IPS-11a (cell line): ENCODE measurements around the gene APOB.

Source experiments
- H3K4me3 ChIP-seq: one replicate; pipeline ENCODE4 v1.5.1; 2013; ENCODE audit warnings: low read depth, low read length, control low read depth

The APOB gene

DNA sequence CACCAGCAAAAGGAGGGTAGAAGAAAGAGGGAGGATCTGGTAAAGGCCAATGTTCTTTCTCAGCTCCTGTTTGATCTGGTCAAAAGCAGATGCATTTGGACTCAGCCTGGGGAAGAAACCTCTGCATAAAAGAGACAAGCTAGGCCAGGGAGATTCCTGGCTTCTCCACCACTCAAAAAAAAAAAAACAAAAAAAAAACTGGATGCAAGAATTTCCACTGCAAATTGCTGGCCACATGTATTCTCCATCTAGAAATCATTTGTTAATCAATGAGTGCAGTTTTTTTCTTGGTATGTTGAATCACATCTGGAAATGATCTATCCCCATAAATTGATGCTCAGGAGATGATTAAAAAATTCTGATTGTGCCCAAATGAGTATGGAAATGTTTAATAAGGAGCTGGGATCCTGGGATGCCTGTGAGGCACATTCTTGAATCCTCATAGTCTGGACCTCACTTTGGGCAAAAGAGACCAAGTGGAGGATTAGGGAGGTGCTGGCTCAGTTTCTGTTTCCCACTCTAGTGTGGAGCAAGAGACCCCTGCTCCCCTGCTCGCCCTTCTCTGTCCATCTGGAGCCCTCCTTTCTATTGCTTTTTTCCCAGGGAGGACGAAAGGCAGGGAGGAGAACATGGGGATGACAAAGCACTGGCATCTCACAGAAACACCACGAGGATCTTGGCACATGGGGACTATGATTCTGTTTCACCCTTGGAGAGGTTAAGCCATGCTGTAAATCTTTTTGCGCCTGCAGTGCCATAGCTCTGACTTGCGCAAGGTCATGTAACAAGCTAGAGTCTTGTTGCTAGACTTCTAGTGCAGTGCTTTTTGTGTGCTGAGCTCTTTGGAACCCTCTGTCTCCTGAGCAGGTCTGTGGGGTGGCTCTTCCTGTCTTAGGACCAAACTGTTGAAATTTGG is 57.6 kb downstream of the APOB start:
- H3K4me3 ChIP-seq = no peak overlapping the region

DNA sequence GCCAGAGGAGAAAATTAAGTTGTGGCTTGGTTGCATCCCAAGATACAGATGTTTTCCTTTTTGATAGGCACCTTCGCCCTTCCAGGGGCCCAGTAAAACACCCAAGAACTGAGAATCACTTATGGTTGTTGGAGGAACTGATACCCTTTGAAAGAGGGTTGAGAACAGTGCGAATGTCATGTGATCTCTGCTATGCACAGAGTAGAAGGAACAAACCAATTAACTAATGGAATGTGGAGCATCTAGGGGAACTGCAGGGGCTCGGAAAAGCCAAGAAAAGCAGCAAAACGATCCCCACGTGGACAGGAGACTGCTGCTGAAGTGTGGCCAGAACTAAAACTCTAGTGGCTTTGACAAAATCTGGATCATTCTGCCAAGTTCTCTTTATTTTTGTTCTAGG is 58.8 kb downstream of the APOB start:
- no peak overlapping the region for H3K4me3 ChIP-seq

DNA sequence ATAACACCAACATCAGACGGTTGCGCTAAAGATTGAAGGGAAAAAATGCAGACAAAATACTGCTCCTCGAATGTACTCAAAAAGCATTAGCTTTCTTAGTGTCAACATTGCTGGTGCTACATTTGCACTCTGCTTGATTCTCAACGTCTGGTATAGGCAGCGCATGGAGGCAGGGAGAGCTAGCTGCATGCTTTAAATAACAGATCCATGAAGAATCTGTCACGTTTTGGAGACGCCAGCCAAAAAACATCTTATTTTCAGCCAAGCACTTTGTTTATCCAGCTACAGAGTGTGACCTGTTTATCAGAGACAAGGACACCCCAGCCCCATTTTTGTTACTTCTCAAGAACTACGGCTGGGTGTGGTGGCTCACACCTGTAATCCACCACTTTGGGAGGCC is 59.5 kb downstream of the APOB start:
- no peak overlapping the region for H3K4me3 ChIP-seq

DNA sequence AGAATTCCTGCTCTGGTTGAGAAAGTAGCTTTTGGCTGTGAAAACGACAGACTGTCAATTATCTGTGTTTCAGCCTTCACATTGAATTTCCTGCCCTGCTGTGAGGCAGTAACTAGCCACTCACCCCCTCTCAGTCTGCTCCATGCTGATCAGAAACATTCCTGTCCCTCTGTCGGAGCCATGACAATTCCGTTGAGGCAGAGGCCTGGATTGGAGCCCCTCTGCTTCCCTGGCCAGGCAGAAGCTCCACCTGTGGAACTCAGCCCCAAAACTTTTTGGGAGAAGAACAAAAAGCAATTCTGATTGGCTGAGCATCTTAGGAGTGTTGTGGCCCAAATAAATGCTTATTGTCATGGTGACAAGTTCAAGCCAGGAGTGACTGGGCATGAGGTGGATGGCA is 60.0 kb downstream of the APOB start:
- H3K4me3 ChIP-seq = no peak overlapping the region

DNA sequence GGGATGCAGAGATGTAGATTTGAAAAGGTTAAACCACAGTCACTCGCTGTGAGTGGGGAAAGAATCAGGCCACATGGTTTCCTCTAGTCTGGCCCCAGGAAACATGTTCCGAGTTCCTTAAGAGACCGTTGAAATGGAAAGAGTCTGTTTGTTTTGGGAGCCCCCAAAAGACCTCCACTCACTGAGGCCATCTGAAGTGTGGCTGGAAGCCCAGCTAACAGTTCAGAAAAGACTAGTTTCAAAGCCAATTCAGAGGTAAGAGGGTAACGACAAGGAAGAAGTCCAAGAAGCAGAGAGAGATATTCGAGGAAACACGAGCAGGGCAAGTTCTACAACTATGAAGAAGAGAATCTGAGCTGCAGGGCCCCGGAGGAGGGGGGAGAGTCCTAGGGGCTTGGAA is 61.0 kb downstream of the APOB start:
- H3K4me3 ChIP-seq = no peak overlapping the region

DNA sequence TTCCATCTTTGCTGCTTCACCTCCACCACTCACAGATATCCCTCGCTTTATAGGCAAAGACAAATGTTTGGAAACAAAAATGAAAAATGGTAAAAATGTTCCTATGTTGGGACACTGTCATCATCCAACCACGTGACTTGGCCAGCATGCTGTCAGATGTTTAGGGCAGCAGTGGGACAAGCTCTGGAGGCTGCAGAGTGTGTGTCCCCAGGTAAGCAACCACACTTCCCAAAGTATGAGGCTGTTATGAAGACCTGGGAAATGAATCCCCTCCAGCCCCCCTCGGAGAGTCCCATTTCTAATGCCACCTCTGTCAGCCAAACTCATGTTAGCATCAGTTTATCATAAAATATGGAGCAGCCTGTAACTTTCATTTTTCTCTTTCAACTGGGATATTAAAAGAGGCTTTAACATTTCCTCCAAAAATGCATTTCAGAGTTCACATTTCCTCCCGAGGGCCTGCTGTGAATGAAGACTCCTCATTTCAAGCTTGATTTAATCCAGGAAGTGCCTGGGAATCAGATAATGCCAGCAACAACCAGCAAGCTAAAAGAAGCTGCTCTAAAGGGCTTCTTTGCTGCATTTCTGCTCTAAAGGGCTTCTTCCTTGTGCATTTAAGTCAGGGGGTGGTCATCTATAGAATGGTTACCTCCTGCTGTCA is 66.2 kb downstream of the APOB start:
- H3K4me3 ChIP-seq = no peak overlapping the region

DNA sequence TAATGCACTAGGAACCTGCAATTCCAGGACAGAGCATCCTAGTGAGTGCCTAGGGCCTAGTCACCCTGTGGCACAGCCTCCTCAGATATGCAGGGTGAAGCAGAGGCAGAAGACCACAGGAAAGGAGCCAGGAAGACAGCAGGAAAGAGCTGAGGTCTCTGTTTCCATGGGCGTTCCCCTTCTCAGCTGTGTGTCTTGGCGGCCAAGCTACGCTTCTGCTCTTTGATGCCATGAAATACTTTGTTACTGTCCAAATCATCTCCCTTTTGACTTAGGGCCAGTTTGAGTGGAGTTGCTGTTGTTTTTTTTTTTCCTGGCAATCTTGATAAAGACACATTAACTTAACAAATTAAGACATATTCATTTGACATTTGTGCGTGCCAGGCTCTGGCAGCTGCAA is 67.3 kb downstream of the APOB start:
- H3K4me3 ChIP-seq = no peak overlapping the region

DNA sequence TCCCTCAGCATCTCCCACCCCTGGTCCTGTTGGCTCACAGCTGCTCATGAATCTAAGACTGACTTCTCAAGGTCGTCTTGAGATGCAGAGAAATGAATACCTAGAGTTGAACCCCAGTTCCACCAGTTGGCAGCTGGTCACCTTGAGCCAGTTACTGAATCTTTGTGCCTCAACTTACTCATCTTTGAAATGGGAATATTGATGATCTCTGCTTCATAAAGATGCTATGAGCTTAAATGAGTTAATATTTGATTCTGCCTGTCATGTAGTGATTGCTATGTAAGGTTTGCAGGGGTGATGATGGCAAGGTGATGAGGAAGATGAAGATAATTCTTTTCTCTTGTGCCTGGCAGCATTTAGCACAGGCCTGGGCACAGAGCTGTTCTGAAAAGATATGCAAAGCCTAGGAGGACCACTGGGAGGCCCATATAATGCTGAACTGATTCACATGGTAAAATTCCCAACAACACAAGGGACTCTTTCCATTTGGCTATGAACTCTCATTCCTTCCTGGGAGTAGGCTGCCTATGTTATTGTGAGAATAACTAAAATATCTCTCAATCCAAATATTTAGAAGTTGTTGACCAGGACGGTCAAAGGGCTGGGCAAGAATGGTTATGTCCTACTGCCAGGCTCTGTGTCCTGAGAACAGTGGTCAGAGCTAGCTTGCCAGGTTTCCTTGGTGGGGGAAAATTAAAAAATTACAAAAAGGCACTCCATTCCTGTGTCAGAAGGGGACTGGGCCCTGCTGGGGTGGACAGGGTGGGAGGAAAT is 70.9 kb downstream of the APOB start:
- no peak overlapping the region for H3K4me3 ChIP-seq

DNA sequence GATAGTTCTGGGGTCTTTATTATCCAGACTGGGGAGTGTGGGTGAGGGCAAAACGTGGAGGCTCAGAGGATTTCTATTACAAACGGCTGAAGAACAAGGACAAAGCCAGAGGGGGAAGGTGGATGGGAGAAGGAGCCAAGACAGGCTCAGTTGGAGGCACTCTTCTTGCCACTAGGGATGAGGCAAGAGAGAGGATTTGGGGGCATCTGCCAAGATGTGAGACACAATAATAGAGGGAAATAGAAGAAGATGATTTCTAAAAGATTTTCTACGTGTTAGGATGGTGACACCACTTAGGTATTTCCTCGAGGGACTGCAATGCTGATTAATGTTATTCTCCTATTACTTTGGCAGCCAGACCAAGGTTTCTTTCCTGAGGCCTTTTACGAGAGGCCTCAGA is 71.8 kb downstream of the APOB start:
- no peak overlapping the region for H3K4me3 ChIP-seq

DNA sequence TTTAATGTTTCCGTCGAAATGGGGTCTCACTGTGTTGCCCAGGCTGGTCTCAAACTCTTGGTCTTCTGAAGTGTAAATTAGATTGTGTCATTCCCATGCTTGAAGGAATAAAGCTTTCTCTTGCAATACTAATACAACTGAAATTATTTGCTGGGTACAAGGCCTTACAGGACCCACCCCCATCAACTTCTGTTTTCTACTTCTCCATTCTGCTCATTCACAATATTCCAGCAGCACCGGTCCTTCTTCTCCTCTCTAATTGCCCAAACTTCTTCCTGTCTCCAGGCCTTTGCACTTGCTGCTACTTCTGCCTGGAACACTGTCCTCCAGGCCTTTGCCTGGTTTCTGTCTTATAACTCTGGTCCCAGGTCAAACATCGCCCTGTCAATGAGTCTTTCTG is 73.8 kb downstream of the APOB start:
- no peak overlapping the region for H3K4me3 ChIP-seq

DNA sequence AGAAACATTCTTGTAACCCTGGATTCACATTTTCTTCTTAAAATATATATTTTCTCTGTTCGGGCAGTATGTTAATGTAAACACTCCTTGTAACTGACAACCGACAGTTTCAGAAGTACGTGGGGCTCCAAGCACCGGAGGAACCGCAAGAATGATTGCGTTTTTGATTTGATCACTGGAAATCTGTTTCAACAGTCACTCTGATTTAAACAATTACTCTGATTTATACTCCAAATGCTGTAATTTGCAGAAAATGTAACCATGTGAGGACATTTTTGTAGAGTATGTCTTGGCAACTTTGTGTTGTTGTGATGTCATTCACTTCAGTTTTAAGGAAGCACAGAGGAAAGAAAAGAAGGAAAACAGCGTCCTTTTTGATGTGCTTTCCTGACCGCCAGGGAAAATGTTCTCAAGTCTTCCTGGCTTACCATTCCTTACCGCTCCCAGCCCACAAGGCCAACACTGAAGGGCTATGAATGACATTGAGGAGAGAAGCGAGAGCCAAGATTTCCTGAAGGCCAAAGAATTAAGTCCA is 77.7 kb downstream of the APOB start:
- no peak overlapping the region for H3K4me3 ChIP-seq

DNA sequence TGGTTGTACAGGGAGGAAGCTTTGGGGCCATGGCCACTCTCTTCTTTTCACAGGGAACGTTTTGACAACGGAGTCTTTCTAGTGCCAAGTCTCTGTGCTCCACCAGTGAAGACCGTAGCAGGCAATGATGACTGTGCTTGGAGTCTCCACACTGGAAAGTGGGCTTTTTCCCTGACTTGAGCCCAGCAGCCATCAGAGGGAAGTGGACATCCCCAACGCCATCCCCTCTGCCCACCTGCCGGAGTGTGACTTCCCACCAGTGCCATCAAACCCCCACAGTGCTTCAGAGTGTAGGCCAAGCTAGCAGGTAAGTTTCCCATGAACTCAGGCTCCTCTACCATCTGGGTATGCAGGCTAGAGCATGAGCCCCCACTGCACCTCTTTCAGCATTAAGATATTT is 78.7 kb downstream of the APOB start:
- no peak overlapping the region for H3K4me3 ChIP-seq

DNA sequence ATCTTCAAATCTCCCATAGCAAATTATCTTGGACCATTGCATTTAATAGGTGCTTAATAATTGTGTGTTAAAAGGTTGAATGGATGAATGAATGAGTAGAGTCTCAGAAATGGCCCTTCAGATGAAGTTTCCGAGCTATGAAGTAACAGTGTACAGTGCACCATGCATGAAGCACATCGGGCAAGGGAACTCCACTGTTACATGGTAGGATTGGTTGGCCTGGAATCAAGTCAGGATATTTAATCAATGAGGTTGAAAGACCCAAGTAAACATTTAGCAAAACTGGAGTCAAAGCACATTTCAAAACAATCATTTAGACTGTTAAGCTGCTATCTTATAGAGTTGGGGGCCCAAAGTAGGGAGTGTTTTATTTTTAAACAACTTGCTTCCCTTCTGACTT is 80.0 kb downstream of the APOB start:
- H3K4me3 ChIP-seq = no peak overlapping the region

DNA sequence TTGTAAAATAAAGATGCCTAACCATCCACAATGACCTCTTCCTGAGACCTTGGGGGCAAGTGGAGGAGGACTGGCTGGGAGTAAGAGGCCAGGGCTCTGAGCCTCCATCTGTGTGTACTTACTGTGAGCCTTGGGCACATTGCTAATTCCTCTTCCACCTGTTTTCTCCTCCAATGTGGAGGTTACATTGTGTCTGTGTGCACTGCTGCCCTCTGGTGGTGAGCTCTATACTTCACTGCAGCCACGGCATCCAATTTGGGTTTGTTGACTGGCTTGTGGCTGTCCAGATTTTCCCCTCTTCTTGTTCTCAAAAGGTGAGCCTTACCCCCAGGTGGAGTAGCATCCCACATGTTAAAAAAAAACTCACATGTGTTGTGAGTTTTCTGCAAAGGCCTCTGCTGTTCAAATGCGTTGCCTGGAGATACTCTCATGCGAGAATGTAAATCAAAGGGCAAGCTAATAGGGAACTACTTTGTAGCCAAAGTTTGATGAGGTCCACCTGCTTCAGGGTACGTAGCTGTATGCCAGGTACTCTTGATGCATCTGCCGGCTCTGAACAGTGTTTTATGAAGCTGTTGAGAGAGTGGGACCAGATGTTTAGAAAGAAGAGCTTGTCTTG is 80.8 kb downstream of the APOB start:
- no peak overlapping the region for H3K4me3 ChIP-seq

DNA sequence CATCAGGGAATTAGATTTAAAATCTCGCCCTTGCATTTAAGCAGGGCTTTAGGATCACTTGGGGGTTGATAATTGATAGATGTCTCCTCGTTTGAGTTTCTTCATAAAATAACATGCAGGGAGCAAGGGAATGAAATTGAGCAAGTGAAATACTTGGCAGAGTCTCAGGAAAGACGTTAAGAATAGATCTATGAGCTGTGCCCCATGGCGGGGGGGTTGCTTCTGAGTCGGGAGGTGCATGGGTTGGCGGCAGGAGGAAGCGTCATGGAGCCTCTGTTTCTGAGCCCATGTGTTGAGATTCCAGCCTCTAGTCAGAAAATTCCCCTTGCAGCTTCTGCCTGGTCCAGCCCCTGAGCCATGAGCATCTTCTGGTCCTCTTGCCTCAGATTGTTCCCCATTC is 82.0 kb downstream of the APOB start:
- H3K4me3 ChIP-seq = no peak overlapping the region

DNA sequence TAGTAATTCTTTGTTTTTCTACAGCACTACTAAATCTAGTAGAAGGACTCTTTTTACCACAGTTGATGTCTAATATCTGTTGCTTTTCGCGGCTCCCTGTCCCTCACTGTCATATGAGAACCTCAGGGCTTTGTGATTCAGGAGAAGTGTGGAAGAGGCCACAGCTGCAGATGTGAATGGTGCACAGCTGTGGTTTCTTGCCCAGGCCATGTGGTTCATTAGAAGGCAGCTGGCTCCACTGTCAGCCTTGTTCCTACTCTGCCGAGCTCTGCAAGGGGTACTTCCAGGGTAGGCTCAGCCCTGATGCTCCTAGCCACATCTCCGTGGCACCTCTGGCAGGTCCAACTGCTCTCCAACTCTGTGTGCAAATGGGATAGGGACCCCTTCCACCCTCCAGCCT is 83.9 kb downstream of the APOB start:
- H3K4me3 ChIP-seq = no peak overlapping the region

DNA sequence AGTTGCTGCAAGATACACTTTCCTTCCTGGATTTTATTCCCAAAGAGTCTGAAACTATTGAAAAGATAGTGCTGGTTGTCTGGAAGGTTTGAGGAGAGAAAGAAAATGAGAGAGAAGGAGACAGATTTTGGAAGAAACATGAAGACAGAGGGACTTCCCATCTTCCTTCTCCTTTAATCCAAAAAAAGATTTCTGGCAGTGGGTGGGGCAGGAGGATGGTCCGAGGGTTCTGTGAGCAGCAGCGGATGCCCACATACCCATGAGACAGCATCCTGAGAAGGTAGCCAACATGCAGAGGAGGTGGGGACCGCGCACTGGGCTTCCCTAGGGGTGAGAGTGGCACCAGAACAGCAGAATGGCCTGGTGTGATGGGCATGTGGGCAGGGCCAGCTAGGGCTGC is 84.6 kb downstream of the APOB start:
- H3K4me3 ChIP-seq = no peak overlapping the region

DNA sequence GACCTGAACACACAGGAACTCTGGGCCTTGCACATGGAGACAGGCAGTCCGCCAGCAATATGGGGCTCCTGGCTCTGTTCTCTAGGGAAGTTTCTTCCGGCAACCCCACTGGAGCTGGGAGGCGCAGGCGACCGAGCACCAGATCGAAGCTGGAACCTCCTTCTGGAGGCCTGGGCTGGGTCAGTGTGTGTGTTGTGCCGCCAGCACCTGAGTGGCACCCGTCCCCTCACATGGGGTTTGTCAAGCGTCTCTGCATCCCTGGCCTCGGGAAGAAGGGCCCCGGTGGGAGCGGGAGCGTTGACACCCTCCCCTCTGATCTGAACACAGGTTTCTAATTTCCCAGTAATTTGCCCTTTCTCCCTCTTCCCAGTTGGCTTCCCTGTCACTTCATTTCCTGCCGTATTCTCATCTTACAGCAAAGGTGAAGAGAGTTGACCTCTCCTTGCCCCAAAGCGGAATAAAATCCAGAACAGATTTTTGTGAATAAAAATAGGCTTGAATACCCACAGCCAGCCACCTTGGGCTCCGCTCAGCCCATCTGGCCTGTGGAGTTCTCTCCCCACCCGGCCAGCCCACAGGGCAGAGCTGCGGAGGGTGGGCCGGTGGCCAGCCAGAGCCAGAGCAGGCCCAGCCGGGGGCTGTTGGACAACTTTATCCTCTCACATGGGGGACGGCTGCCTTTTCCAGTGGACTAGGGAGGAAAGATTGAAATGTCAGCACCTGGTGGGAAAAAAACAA is 85.9 kb downstream of the APOB start:
- H3K4me3 ChIP-seq = no peak overlapping the region

DNA sequence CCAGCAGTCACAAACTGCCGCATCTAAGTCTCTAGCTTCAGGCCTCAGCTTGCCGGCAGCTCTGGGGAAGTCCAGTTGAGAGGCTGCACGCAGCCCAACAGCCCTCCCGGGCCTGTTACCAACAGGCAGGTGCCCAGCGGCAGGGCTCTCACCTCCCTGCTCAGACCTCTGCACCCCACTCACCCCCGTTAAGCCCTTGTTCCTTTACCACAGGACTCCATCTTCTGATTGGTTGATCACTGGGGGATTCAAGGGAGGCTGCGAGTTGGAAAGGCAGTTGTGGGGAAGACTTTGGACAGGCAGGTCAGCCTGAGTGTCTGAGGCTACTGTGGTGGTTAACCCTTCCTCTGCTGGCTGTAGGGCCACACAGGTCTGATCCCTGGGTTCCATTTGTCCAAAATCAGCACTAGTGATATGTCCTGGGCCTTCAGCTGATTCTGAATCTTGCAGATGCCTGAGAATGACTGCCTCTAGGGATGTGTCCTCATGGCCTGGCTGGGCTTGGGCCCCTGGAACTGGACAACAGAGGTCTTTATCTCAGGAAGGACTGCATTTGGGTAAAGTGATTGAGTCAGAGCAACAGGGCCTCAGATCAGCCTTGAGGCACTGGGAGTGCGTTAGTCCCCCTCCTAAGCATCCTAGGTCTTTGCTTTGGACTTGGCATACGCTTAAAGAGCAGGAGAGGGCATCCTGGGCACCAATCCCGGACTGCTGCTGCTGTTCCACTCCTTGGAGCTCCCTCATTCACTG is 88.4 kb downstream of the APOB start:
- H3K4me3 ChIP-seq = no peak overlapping the region
